CD4-positive, alpha-beta T cell treated with Interleukin-6 for 4 hours (primary cell): Measurements from ENCODE around the gene DACT3.
"Not testable (repeated sequence)": the region's sequence is repeated elsewhere in the genome, so short reads cannot be mapped to it uniquely, and the experiment has no call there.

ENCODE experiments used
- DNase-seq: peaks from one replicate; pipeline ENCODE4 v3.0.0-alpha.2; 2020; ENCODE audit warnings: mixed read lengths

DACT3 gene

DNA sequence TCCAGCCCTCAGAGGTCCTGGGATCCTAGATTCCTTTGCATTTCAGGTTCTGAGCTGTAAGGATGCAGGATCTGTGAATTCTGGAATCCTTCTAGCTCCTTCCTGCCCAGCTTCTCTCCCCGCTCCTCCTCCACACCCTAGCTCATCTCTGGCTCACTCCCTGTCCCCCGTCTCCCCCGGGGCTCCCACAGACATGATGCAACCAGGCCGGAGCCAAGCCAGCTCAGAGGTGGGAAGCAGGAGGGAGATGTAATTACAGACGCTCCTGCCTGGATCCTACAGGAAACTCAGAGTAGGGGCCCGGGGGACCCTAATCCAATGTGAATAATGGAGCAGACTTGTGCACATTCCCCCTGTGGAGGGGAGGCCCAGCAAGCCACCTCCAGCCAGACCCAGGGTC is 29.5 kb downstream of the DACT3 start:
- no peak for DNase-seq

DNA sequence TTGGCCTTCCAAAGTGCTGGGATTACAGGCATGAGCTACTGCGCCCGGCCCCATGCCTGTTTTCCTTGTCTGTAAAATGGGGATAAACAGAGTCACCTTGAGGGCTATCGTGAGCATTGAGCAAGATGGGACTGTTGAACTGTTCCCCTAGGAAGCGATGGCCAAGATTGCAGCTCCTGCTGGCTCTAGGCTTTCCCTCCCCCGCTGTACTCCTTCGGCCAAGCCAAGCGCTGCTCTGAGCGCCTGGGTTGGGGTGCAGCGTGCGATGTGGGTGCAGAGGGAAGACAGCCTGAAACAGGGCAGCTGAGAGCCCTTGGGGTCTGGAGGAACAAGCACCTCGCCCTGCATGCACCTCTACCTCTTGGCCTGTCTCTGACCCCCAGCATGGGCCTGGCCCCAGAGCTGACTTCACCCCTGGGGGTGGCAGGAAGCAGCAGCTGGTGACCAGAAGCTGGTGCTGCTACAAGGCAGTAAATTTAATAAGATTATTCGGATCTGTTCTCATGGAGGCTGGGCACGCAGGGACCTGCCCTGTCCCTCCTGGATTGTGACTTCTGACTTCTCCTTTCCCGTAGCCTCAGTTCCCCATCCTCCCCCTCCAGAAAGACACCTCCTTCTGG is 30.3 kb downstream of the DACT3 start:
- no peak for DNase-seq

DNA sequence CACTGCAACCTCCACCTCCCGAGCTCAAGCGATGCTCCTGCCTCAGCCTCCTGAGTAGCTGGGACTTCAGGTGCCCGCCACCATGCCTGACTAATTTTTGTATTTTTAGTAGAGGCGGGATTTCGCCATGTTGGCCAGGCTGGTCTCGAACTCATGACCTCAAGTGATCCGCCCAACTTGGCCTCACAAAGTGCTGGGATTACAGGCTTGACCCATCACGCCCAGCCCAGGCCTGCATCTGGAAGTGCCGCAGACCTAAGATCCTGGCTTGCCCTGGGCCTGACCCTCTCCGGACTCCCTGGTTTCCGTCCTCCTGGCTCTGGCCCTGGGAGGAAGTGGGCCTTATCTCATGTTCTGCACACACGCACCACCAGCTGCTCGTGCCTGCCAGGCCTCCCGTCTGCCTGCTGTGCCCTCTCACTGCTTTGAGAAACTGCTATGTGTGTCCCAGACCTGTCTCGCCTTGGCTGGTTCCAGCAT is 31.4 kb downstream of the DACT3 start:
- DNase-seq: no peak

DNA sequence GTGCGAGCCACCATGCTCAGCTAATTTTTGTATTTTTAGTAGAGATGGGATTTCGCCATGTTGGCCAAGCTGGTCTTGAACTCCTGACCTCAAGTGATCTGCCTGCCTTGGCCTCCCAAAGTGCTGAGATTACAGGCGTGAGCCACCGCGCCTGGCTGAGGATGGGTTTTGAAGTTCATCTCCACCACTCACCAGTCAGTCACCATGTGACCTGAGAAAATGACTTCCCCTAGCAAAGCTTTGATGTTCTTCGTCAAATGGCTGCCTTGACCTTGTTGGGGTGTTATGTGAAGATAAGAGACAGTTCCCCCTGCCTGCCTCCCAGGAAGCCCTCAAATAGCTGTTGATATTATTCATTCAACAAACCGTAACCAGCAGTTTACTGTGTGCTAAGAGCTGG is 32.0 kb downstream of the DACT3 start:
- DNase-seq: not testable (repeated sequence)

DNA sequence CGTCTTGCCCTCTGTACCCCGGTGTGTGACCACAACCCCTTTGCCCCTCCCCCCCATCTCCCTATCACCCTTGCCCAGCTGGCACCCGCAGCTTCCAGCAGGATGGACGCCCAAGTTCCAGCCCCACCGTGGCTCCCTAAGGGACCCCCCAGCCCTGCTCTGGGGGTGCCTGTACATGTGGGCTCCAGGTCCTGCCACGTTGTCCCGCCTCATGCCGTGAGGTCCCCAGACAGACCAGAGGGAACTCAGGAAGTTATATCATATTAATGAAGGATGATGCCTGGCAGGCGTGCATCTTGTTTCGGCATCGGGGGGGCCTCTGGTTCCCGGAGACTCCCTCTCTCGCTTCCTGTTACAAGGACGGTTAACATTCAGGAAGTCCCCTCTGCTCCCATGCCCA is 34.5 kb downstream of the DACT3 start:
- no peak for DNase-seq

DNA sequence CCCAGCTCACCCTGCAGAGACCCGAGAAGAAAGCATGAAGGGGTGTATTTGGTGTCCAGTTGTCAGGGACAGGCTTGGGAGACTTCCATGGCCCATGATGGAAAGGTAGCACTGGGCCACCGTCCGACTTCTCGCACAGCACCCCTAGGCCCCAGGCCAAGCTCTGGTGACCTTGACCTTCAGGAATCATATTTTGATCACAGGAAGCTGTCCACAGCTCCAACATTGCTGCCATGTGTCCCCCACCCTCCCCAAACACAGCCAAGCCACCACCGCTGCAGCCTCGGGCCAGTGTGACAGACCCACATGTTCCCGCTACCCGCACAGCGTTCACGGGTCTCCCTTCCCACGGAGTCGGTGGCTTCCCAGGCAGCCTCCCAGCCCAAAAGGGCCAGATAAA is 35.3 kb downstream of the DACT3 start:
- no peak for DNase-seq

DNA sequence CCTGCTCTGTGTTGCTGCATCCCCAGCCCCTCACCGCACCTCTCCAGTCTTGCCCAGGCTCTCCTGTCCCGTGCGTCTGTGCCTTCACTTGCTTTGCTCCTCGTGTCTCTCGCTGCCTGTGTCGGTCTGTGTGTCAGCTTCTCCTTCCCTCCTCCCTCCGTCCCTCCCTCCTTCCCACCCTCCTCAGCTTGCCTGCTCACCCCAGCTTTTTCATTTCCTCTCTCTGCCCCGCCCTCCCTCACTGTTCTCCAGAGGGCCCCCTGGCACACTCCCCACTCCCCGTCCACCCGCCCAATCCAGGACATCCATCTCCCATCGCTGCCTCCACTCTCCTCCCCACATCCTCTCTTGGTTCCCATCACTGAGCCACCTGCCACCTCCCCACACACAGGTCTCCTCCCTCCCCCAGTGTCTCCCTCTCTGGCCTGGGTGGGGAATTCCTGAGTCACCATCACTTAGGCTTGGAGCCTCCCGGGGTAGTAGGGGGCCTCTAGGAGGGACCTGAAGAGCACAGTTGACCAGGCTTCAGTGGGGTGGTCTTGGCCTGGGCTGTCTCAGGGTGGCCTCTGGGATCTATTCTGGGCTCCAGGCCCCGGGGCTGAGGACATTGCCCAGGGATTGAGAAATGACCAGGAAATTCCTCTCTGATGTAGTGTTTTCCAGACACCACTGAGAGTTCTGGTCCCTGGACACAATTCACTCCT is 35.9 kb downstream of the DACT3 start, which contains the start of gene PTGIR:
Gene PTGIR (minus strand): TSS at position 132 of the 704 bp plus-strand sequence. CDS start 864 bp downstream, outside the sequence.
- peak; percentile 41 for DNase-seq

DNA sequence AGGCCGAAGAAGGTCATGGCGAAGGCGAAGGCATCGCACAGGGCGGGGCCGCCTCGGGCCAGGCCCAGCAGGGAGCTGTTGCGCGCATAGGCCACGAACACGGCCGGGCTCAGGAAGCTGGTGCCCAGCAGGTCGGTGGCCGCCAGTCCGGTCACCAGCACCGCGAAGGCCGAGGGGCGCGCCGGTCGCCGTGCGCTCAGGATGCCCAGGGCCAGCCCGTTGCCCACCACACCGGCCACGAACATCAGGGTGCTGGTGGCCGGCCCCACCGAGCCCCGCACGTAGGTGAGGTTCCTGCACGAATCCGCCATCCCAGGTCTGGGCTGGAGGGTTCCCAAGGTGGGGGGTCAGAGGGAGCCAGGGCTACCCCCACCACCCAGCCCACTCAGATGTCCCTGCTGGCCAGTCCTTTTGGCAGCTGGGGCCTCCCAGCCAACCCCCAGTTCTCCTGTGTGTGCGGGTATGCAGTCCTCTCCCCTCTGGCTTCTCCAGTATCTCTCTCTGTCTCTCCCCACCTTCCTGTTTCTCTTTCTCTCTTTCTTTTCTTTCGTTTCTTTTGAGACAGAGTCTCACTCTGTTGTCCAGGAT is 37.0 kb downstream of the DACT3 start:
- DNase-seq: no peak

DNA sequence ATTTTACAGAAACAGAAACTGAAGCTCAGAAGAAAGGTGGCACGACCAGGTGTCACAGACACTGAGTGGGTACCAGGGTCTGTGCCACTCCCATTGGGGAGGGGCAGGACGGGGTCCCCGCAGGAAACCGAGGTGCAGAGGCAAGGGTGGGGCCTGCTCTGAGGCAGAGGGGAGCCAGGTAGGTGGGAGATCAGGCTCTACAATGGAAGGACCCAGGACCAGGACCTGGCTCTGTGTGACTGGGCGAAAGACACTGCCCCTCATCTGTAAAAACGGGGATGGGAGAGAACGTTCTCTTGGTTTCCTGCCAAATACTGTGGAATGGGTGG is 38.9 kb downstream of the DACT3 start:
- DNase-seq: peak; percentile 27

DNA sequence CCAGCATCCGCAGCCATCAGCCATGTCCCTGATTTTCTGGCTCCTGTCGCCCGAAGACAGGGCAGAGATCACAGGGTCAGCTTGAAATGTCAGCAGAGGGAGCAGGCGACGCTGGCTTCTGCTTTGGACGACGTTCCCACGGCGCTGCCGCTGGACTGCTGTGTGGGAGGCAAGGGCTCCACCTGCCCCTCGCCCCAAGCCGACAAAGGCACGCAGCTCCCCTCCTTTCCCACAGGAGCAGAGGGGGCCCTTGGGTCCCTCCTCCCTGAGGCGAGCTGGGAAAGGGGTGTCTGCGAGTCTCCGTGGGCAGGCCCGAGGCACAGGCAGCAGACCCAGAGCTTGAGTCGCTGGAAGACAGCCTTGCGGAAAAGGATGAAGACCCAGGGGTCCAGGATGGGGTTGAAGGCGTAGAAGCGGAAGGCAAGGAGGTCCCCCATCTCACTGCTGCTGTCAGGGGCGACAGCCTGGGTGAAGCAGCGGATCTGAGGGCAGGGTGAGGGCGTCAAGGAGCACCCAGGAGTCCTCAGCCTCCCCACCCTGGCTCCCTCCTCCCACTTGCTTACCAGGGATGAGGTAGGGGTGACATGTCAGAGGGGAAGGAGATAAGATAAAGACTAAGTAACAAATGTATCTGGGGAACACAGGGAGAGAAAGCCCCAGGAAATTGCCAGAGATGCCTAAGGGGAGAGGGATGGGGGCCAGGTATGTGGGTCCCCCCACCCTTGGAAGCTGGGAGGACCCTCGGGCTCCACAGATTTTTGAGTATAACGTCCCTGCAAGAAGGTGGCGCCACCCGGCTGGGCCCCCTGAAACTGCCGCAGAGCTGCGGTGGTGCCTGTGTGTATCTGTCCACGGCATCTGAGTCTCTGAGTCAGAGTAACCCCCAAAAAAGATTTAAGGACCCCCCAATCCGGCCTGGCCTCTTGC is 39.5 kb downstream of the DACT3 start:
- no peak for DNase-seq

DNA sequence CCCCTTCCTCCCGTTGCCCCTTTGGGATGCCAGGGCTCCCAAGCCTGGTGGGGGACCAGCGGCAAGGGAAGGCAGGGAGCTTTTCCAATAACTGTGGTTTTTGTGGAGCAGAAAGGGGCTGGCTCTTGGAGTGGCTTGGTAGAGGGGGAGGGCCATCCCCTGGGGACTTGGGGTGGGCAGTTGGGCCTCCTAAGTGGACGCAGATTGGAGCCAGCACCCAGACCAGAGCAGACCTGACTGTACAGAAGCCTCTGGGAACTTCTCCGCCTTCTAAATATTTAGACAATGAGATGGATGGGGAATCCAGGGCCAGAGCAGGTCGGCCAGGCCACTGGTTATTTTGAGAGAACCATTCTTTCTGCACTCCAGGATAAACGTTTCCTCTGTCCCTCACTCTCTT is 40.3 kb downstream of the DACT3 start:
- no peak for DNase-seq

DNA sequence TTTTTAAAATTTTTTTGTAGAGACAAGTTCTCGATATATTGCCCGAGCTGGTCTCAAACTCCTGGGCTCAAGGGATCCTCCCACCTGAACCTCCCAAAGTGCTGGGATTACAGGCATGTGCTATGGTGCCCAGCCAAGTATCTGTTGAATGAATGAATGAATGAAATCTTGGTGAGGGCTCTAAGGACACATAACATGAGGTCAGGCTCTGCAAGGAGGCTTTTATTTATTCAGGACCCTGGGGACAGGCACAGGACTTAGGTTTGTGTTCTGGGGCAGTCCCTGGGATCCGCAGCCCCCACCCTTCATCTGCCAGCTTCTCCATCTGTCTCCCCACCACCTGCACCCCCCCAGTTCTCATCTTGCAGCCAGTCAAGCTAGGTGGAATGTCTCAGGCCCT is 40.7 kb downstream of the DACT3 start:
- no peak for DNase-seq

DNA sequence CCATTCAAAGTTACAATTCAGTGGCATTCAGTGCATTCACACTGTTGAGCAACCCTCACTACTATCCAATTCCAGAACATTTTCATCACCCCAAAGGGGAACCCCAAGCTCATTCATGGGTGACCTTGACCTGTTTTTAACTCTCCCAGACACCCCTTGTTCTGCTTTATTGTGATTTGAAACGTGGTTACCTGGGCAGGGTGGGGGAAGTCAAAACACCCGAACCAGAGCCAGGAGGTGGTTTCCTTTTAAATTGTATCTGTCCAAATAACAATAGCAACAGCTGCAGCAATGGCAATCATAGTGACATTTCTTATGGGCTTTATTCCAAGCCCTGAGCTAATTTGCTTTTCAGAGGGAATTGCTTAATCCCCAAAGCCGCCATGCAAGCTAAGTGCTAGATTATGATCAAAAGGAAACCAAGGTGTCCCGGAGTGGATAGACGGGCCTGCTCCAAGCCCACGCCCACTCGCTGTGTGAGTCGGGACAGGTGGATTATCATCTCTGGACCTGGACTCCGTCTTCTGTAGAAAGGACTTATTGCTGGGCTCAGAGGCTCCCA is 42.2 kb downstream of the DACT3 start:
- no peak for DNase-seq

DNA sequence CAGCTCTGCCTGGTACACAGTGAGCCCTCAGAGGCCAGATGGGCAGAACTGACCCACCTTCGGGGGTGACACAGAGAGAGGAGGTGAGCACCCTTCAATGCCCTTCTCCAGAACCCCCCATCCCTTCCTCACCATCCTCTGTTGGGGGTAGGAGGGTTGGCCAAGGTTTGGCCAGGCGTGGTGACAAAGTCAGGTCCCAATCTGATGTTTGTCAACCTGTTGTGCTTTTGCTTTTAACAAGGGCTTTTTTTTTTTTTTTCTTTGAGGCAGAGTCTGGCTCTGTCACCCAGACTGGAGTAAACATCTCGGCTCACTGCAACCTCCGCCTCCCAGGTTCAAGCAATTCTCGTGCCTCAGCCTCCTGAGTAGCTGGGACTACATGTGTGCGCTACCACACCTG is 43.4 kb downstream of the DACT3 start:
- peak; percentile 33 for DNase-seq

DNA sequence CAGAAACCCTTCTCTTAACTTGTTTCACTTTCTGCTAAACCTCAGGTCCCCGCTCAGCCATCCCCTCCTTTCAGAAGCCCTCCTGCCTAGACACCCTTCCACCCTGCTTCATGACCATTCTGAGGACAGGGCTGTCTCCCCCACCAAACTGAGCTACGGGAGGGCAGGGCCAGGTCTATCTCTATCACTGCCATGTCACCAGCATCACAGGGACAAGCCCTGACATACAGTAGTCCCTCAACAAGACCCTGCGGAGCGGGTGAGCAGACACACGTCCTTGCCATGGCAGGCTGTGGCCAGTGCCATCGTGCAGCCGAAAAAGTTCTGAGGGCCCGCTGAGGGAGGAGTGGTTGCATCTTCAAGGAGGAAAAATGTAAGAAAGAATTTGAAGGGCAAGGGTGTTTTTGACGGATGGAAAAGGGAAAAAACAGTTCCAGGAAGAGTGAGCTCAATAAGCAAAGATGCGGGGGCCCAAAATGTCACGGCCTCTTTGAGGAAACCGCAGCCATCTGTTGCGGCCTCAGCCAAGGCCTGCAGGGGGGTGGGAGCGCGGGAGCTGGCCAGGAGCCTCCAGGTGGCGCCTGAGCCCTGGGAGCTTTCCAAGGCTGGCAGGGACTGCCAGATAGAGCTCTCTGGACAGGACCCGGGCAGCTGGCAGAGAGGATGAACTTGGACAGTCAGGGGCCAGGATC is 44.2 kb downstream of the DACT3 start:
- DNase-seq: peak; percentile 57

DNA sequence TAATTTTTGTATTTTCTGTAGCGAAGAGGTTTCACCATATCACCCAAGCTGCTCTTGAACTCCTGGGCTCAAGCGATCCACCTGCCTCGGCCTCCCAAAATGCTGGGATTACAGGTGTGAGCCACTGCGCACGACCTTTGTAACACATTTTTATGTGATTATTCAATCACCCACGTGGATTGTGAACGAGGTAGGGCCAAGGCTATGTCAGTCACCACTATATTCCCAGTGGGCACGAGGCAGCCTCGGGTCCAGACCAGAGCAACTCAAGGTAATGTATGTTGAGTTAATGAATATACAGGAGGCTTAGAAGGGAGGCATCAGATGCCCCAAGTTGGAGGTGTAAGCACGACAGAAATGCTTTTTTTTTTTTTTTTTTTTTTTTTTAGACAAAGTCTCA is 45.0 kb downstream of the DACT3 start:
- no peak for DNase-seq

DNA sequence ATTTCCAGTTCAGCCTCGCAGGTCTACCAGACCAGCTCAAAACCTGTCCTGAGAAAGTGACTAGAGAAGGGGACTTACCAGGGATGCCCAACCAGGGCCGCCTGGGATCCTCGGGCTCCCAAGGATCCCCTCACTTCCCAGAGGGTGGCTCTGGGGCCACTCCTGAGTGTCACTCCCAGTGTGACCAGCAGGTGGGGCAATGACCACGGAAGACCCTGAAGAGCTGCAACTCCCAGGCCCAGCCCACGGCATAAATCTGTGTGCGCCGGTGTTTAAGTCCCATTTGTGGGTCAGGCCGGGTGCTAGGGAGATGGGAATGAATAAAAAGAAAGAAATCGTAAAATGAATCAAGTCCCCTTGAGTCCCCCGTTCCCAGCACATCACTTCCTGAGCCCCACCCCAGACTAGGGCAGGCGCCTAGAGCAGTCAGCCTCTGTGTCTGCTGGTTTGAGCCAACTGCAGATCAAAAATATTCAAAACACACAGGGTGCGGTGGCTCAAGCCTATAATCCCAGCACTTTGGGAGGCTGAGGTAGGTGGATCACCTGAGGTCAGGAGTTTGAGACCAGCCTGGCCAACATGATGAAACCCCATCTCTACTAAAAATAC is 46.8 kb downstream of the DACT3 start:
- peak; percentile 86 for DNase-seq

DNA sequence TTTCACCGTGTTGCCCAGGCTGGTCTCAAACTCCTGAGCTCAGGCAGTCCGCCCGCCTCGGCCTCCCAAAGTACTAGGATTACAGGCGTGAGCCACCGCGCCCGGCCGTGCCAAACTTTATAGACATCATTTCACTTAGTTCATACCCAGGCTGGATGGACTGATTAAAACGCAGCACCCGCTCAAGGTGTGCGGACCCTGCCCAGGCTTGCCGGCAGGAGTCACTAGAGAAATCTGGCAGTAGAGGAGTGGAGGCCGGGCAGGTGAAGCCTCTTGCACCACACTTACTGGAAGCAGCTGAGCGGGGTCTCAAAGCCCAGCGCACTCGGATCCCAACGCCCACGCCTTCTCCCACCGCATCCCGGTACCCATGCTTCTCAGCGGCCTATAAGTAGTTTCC is 47.5 kb downstream of the DACT3 start:
- no peak for DNase-seq

DNA sequence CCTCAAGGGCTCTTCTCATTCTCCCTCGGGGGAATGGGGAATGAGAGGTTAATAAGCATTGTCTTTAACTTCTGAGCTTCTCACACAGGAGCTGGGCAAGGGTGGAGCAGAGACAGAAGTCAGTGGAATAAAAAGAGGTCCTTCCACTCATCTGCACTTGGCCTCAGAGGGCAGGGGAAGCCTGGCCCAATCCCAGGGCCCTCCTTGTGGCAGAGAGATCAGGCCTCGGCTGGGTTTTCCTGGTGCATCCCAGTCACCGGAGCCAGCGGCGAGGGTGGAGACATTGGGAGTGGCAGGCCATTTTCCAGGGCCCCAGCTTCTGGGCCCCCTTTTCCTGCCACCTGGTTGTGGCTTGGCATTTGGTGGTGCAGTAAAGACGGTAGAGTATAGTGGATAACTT is 49.2 kb downstream of the DACT3 start:
- no peak for DNase-seq

DNA sequence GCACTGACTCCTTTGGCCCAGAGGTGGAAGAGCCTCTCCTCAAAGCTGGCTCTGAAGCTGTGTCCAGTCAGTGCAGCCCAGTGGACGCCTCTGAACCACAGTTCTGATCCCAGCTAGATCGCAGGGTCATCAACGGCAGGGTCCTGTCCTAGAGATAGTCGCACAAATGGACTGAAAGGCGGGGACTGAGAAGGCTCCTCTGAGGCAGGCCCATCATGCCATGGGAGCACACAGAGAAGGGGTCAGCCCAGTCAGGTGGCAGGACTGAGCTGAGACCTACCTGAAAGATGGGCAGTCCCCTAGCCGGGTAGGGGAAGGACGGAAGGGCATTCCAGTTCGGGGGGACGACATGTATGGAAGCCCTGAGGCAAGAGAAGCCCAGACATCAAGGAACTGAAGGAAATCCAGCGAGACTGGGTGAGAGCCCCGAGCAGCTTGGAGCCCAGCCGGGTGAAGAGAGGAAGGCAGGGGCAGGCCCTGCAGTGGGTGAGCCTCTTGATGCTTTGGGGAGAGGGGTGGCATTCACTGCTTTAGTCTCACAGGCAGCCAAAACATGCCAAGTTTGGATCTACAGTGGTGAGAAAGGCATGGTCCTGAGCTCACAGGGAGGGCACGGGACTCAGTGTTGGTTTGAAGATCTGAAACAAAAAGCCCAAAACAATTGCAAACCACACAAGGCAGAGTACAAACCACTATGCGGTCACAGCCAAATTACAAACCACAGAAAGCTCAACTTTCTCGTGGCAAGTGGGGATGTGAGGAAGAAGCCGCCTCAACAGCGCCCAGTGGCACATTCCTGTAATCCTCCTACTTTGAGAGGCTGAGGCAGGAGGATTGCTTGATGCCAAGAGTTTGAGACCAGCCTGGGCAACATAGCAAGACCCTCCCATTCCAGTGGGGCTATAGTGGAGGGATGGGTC is 49.9 kb downstream of the DACT3 start:
- DNase-seq: peak; percentile 55

DNA sequence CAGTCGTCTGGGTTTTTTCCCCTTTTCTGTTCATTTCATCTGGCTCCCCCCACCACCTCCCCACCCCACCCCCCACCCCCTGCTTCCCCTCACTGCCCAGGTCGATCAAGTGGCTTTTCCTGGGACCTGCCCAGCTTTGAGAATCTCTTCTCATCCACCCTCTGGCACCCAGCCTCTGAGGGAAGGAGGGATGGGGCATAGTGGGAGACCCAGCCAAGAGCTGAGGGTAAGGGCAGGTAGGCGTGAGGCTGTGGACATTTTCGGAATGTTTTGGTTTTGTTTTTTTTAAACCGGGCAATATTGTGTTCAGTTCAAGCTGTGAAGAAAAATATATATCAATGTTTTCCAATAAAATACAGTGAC is 50.6 kb downstream of the DACT3 start:
- DNase-seq: no peak
